Measurements from ENCODE around the gene TMEM191C. TPM values are rescaled to one million over a fixed set of nuclear protein-coding genes. Genes with fewer than 3 reads are reported as not detected.

The TMEM191C gene
- total and polyA plus RNA-seq, 5 donors from 2014 or later = 0.72 to 4.1 (median 1.4) TPM

Other genes with a start within 250 kb of the TMEM191C start
- not detected for gene RIMBP3B, start 83.6 kb upstream of the TMEM191C start, total RNA-seq
- under 1 TPM in 3 of 4 donors, not detected in 1; 0.32 to 0.63 (median 0.47) TPM for gene RIMBP3B, start 83.6 kb upstream of the TMEM191C start, polyA plus RNA-seq
- gene HIC2, start 50.0 kb upstream of the TMEM191C start, total RNA-seq = 9.7 TPM
- under 1 TPM; 0.29 to 0.49 (median 0.41) TPM for gene HIC2, start 50.0 kb upstream of the TMEM191C start, polyA plus RNA-seq
- gene RIMBP3C, start 84.1 kb downstream of the TMEM191C start, total RNA-seq = 0.47 TPM
- gene RIMBP3C, start 84.1 kb downstream of the TMEM191C start, polyA plus RNA-seq = under 1 TPM in 3 of 4 donors, not detected in 1; 0.38 to 0.87 (median 0.52) TPM
- gene UBE2L3, start 100.3 kb downstream of the TMEM191C start, total RNA-seq = 33.7 TPM
- 100 to 1,000 TPM in 3 of 4 donors, 10 to 100 TPM in 1; 98.4 to 124 (median 110) TPM for gene UBE2L3, start 100.3 kb downstream of the TMEM191C start, polyA plus RNA-seq
- gene YDJC, start 162.6 kb downstream of the TMEM191C start, total RNA-seq = 34.4 TPM
- gene YDJC, start 162.6 kb downstream of the TMEM191C start, polyA plus RNA-seq = 10 to 100 TPM; 55.0 to 70.0 (median 55.6) TPM
- gene CCDC116, start 165.4 kb downstream of the TMEM191C start, total RNA-seq = not detected
- not detected for gene CCDC116, start 165.4 kb downstream of the TMEM191C start, polyA plus RNA-seq
- 29.9 TPM for gene SDF2L1, start 174.9 kb downstream of the TMEM191C start, total RNA-seq
- 10 to 100 TPM; 65.4 to 89.3 (median 75.5) TPM for gene SDF2L1, start 174.9 kb downstream of the TMEM191C start, polyA plus RNA-seq
- 83.0 TPM for gene PPIL2, start 198.6 kb downstream of the TMEM191C start, total RNA-seq
- gene PPIL2, start 198.6 kb downstream of the TMEM191C start, polyA plus RNA-seq = 10 to 100 TPM; 24.3 to 29.3 (median 27.0) TPM